GM12892 (cell line): Measurements from ENCODE around the gene GUCA1A.

ENCODE experiments used
- DNase-seq: peaks from one replicate; pipeline ENCODE4 v3.0.0; 2011; ENCODE audit not compliant: insufficient read length
- FAIRE-seq: peaks from 2 replicates; lab custom pipeline; 2011; peaks lifted over from hg19 to GRCh38; lab: Jason Lieb, UNC
- POLR2A ChIP-seq: IDR thresholded peaks from 2 replicates; pipeline ENCODE4 v1.6.1; 2011; ENCODE audit warnings: low read depth, low read length, control low read depth
- POLR2AphosphoS5 ChIP-seq: IDR thresholded peaks from 2 replicates; pipeline ENCODE4 v1.6.1; 2011; ENCODE audit warnings: low read depth, low read length, control low read depth
- TAF1 ChIP-seq: IDR thresholded peaks from 2 replicates; pipeline ENCODE4 v1.6.1; 2011; ENCODE audit warnings: low read depth, mild to moderate bottlenecking, control low read depth, low read length, borderline replicate concordance

Gene GUCA1A

DNA sequence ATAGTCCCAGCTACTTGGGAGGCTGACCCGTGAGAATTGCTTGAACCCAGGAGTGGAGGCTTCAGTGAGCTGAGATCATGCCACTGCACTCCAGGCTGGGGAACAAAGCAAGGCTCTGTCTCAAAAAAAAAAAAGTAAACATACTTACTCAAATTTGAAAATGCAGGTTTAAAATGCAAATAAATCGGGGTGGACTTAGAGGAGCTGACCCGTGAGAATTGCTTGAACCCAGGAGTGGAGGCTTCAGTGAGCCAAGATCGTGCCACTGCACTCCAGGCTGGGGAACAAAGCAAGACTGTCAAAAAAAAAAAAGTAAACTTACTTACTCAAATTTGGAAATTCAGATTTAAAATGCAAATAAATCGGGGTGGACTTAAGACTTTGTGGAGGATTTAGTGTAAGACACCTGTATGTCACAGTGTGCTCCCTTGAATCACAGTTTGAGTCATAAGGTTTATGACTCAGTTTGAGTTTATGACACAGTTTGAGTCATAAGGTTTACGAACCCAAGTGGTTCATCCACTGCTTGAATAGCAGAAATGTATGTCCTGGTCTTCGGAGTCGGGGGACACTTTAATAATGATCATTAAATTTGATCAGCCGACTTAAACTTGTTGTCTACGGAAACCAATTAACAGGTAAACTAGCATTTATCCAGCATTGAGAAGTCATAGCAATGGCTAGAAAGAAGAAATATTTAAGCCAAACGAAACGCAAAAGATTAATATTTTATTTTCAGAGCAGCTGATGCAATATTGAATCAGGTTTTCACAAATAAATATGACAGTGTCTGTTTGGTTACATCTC, 51.3 kb downstream of the GUCA1A start:
- peak; percentile 96 for FAIRE-seq
- TF ChIP-seq POLR2AphosphoS5 (peak; percentile 29; the same call in 1 of the 2 replicates), TAF1 (no peak), POLR2A (no peak)
- peak; percentile 37 for DNase-seq

DNA sequence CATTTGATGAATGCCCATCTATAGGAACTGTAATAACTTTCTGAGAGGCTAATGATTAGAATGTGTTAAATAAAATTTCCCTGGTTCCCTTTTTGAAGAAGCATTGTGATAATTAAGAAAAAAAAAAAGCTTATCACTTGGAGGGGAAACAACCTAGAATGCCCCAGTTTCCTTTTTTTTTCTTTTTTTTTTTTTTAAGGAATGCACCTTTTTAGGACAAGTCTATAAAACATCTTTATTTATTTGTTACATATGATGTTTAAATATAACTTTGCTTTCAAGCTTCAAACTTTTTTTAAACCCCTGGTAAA, 51.8 kb downstream of the GUCA1A start:
- no peak for FAIRE-seq
- TF ChIP-seq POLR2A (no peak), POLR2AphosphoS5 (no peak), TAF1 (no peak)
- no peak for DNase-seq

DNA sequence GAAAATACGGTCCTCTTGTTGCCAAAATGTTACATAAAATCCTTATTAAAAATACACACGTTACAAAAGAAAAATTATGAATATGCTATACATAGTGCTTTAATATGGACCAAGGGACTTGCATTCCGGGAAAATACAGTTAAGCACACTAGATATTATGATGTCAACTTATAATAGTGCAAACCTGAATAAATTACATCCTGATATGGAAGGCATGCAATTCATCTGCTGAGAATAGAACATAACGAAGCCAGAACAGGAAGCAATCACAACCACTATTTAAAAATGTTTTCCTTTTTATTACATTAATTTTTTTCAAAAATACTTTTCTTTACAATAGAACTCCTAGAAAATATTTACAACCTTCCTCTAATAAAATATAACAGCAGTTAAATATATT, 52.3 kb downstream of the GUCA1A start:
- no peak for DNase-seq
- no peak for FAIRE-seq
- TF ChIP-seq TAF1: no peak
- no peak for TF ChIP-seq POLR2A
- TF ChIP-seq POLR2AphosphoS5: no peak

DNA sequence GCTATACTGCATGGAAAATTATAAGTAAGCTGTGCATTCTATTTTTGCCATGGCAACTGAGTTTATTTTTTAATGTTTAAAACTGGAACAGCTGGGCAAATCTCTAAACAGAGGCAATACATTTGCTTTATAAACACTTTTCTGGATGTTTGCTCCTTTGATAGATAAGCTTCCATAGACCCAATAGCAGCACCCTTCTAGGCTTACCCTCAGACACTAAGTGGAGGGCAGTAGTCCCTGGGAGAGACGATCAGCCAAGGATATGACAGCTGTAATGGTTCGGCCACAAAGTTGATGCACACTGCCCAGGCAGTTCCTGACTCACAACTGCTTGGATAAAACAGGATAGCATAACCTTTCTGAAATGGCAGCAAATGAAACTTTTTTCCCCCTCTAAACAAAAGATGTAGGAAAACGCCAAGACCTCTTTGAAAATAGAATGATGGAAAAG, 53.0 kb downstream of the GUCA1A start:
- FAIRE-seq: no peak
- no peak for TF ChIP-seq POLR2AphosphoS5
- no peak for TF ChIP-seq POLR2A
- TF ChIP-seq TAF1: no peak
- DNase-seq: no peak

DNA sequence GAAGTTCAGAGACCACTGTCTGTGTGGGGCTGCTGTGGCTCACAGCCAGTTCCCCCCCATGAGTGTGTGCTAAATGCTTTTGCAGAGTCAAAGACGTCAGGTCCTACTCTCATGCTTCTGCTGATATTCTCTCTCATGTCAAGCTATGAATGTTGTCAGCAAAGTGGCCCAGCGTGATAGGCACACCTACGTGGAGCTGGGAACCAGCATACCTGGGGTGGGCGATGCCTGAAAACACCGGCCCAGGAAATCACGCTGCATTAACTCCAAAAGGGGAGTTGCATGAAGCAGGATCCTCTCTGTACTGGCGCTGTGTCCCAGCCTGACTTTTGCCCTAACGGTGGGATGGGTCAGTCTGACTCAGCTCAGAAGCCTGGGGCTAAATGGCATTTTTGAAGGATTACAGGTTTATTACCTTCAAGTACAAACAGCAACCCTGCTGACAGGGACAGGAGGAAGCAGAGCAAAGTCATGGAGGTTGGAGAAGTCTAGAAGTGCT, 53.5 kb downstream of the GUCA1A start:
- no peak for FAIRE-seq
- DNase-seq: no peak
- TF ChIP-seq POLR2A (no peak), POLR2AphosphoS5 (no peak), TAF1 (no peak)

DNA sequence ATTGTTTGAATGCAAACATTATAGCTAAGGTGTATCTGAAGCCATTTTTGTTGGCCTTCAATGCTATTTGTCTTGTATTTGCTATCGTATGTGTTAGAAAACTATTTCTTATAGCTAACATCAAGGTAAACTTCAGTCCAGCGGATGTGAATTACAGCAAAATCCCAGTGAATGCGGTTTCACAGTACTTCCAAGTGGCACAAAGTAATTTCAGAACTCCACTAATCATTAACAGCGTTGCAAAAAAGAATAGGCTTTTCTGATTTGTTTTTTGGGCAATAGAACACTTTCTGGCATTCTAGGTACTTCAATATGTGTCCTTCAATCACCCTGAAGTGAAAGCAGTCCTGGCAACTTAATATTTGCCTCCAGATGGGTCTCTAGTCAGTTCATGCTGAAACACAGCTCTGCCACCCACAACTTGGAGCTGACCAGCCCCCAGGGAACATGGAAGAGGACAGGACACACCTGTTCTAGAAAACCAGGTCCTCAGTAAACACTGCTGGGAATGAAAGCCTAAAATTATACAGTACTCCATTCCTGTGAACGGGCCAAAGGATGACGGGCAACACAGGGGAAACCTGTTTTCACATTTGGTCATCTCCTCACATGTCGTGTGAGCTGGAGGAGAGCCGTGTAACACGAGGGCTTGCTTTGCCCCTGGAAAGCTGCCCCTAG, 54.1 kb downstream of the GUCA1A start:
- DNase-seq (no peak), FAIRE-seq (no peak)
- TF ChIP-seq POLR2A (no peak), POLR2AphosphoS5 (no peak), TAF1 (no peak)

DNA sequence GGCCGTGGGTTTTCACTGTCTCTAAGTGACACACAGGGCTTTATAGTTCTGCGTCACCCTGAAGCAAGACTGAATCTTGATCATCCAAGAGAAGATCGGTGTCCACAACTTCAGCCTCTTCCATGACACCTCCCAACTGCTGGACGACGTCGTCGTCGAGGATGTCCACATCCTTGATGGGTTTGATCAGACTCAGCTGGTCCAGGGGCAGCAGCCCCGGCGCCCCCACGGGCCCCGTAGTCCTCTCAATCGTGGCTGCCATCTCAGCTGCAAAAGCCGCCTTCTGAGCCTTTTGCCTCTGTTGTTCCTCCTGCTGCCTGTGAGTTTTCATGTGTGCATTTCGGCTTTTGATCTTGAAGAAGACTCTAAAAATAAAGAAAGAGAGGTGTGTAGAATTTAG, 55.1 kb downstream of the GUCA1A start:
- TF ChIP-seq POLR2A: no peak
- TF ChIP-seq TAF1: no peak
- TF ChIP-seq POLR2AphosphoS5: no peak
- DNase-seq: no peak
- no peak for FAIRE-seq
